ENCODE results near the gene BCLAF1. TPM values are rescaled to one million over a fixed set of nuclear protein-coding genes. Genes with fewer than 3 reads are reported as not detected.
"Not testable (repeated sequence)": the region's sequence is repeated elsewhere in the genome, so short reads cannot be mapped to it uniquely, and the experiment has no call there.

Gene BCLAF1
- total RNA-seq, 1 donor: 181 TPM

DNA sequence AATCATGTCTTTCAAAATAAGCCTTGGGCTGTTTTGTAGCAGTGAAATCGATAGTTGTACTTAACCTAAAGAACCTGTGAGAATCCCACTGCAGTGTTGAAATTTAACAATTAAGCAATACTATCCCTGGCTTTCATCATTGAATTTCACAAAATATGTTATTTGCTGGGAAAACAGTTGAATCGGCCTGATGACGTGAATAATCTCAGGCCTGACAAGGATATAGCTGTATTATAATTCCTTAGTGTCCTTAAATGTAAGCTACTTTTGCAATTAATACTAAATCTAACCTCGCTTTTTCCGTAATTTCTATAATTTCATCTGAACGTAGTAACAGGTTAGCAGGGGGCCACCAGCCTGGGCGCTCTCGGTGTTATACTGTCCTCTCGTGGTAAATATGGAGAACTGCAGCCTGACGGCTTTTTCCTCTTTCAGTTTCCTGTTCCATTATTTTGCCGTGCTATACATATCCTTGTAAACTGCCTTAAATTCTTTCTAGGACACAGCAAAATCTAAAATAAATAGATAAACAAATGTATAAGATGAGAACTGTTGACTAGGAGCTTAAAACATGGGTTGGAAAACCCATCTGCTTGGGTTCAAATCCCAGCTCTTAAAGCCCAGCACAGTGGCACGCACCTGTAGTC, 63.5 kb downstream of the BCLAF1 start:
- peak overlapping the region; percentile 20 for H3K4me3 ChIP-seq (ENCODE audit: low read depth, low read length)
- TF ChIP-seq, protein P1, sequence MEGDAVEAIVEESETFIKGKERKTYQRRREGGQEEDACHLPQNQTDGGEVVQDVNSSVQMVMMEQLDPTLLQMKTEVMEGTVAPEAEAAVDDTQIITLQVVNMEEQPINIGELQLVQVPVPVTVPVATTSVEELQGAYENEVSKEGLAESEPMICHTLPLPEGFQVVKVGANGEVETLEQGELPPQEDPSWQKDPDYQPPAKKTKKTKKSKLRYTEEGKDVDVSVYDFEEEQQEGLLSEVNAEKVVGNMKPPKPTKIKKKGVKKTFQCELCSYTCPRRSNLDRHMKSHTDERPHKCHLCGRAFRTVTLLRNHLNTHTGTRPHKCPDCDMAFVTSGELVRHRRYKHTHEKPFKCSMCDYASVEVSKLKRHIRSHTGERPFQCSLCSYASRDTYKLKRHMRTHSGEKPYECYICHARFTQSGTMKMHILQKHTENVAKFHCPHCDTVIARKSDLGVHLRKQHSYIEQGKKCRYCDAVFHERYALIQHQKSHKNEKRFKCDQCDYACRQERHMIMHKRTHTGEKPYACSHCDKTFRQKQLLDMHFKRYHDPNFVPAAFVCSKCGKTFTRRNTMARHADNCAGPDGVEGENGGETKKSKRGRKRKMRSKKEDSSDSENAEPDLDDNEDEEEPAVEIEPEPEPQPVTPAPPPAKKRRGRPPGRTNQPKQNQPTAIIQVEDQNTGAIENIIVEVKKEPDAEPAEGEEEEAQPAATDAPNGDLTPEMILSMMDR (IDR thresholded peaks at IDR 0.05; ENCODE audit: insufficient read depth, low read length): peak; percentile 100
- peak; percentile 81 for DNase-seq (ENCODE audit: low read depth)

DNA sequence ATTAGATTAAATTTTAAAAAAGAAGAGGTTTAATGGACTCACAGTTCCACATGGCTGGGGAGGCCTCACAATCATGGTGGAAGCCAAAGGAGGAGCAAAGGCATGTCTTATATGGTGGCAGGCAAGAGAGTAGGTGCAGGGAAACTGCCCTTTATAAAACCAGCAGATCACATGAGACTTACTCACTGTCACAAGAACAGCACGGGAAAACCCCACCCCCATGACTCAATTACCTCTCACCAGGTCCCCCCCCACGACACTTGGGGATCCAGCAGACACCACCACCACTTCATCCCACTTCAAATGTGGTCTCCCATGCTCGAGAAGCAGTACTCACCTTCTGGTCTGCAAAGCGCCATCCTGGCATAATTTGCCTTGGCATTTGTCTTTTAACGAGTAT, 64.2 kb downstream of the BCLAF1 start:
- TF ChIP-seq, protein P1 (IDR thresholded peaks at IDR 0.05; ENCODE audit: insufficient read depth, low read length): no peak
- H3K4me3 ChIP-seq (ENCODE audit: low read depth, low read length): no peak overlapping the region
- DNase-seq (ENCODE audit: low read depth): no peak

DNA sequence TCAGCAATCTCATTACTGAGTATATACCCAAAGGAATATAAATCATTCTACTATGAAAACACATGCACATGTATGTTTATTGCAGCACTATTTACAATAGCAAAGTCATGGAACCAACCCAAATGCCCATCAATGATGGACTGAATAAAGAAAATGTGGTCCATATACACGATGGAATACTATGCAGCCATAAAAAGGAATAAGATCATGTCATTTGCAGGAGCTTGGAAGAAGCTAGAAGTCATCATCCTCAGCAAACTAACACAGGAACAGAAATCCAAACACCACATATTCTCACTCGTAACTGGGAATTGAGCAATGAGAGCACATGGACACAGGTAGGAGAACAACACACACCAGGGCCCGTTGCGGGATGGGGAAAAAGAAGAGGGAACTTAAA, 64.7 kb downstream of the BCLAF1 start:
- not testable (repeated sequence) for H3K4me3 ChIP-seq (ENCODE audit: low read depth, low read length); DNase-seq (ENCODE audit: low read depth)

DNA sequence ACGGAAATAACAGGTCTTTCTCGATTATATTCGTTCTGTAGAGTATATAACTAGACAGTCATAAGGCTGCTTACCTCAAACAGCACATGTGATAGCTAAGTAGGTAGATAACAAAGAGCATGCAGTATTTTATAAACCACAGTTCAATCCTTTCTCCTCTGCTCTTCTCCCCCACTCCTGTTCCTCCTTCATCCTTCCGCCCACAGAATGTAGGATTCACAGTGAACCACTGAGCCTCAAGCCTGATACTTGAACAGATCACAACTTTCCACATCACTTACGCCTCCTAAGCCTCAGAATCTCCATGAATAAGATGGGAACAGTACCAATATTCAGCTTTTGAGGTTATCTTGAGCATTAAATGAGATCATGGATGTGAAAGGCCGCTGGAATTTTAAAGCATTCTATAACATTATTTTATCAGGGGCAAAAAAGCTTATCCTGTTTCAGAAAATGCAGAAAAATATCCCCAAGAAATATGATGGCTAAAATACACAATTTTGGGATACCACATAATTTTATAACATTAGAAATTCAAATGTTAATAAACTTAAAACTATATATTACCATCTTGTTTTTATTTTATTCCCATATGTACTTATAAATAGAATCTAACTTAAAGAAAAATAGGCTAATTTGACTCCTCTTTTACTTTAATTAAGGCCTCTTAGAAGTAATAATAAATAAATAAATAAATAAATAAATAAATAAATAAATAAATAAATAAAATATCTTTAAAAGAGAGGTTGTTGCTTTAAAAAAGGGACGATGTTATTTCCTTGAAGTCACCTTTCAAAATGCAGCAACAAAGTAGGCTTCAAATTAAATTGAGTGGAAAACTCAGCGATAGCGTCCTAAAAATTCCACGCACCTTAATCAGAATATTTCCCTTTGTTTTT, 72.9 kb downstream of the BCLAF1 start:
- TF ChIP-seq, protein P1 (IDR thresholded peaks at IDR 0.05; ENCODE audit: insufficient read depth, low read length): no peak
- no peak for DNase-seq (ENCODE audit: low read depth)
- H3K4me3 ChIP-seq (ENCODE audit: low read depth, low read length): no peak overlapping the region

DNA sequence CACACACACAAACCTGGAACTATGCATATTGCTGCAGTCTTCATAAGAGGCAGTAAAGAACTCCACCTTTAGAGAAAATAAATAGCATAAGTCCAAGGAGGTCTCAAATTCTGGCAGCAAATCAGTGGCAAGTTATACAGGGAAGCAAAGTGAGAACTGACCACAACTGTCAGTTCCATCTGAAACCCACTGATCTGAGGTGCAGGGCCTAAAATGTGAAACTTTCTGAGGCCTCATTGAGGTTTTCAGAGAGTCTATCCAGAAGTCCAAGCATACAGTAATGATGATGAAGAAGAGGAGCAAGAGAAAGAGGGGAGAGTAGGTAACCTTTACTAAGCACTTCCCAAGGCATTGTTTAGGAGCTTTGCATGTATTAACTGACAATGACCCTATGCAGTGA, 75.8 kb downstream of the BCLAF1 start:
- H3K4me3 ChIP-seq (ENCODE audit: low read depth, low read length): no peak overlapping the region
- TF ChIP-seq, protein P1 (IDR thresholded peaks at IDR 0.05; ENCODE audit: insufficient read depth, low read length): no peak

DNA sequence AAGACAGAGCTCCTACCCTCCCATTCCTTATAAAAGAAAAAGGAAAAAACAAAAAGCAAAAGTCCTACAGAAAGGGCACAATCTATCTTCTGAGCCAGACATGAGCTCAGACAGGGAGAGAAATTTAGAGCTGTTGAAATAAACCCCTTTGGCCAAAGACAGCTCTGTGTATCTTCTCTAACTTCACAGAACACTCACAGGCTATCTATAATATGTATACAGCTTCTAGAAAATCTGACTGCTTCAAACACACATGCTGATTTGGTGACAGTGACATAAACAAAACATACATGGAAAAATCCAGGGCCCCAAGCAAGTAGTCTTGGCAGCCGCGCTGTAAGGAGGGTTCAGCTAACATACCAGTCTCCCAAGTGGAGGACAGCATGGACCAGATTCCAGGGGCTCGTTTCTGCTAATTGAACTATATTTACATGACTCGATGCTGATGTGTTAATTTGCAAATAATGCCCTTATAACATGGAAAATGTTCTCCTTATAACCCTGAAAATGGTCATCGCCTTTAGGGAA, 76.6 kb downstream of the BCLAF1 start:
- H3K4me3 ChIP-seq (ENCODE audit: low read depth, low read length): no peak overlapping the region
- no peak for DNase-seq (ENCODE audit: low read depth)
- TF ChIP-seq, protein P1 (IDR thresholded peaks at IDR 0.05; ENCODE audit: insufficient read depth, low read length): no peak

More for the DNA sequence above, 75.8 kb downstream of the BCLAF1 start:
- no peak for DNase-seq (ENCODE audit: low read depth)

DNA sequence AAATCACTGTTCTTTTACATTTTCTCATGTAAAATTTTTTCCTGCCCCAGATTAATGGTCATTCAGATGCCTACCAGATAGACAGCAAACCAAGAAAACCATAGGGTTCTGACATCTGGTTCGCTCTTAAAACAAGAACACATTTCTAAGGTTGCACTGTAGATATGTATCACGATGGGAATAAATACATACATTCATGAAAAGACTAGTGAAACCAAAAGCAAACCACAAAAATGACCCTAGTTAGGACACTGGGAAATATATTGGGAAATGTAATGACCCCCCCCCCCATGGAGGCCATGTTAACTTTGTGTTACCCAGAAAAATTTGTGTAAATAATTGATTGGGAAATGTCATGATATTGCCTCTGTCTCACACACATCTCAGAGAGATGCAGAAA, 77.0 kb downstream of the BCLAF1 start:
- no peak overlapping the region for H3K4me3 ChIP-seq (ENCODE audit: low read depth, low read length)
- TF ChIP-seq, protein P1 (IDR thresholded peaks at IDR 0.05; ENCODE audit: insufficient read depth, low read length): no peak
- no peak for DNase-seq (ENCODE audit: low read depth)

All from fibroblast of the aortic adventitia (primary cell).